OCI-LY3 (cell line): ENCODE measurements around the gene HOXA5.

Experiments
- CTCF ChIP-seq: fragments of 200-600, 300-600 bp; sonication (generic); IDR thresholded peaks from 2 replicates; pipeline ENCODE4 v1.5.1; 2014; ENCODE audit warnings: antibody characterized with exemption, low read length, low read depth
- EZH2phosphoT487 ChIP-seq: fragments of 200-600 bp; shearing (Covaris generic); IDR thresholded peaks from 2 replicates; pipeline ENCODE4 v1.6.1; 2018; ENCODE audit warnings: antibody characterized with exemption, mixed run types, low read depth

GRCh38 chr7:27159266-27160144 lies 16.0 kb upstream of the HOXA5 start:
- TF ChIP-seq CTCF (no peak), EZH2phosphoT487 (no peak)
